ENCODE results near the gene ODAD4.
"Not testable (repeated sequence)": the region's sequence is repeated elsewhere in the genome, so short reads cannot be mapped to it uniquely, and the experiment has no call there.

Gene ODAD4

GRCh38 chr17:42005166-42005565 lies 74.7 kb downstream of the ODAD4 start:
- no peak for DNase-seq

- DNase-seq, result no peak
These were observed 78.8 kb downstream of the ODAD4 start for GRCh38 chr17:42009170-42009569.

DNA sequence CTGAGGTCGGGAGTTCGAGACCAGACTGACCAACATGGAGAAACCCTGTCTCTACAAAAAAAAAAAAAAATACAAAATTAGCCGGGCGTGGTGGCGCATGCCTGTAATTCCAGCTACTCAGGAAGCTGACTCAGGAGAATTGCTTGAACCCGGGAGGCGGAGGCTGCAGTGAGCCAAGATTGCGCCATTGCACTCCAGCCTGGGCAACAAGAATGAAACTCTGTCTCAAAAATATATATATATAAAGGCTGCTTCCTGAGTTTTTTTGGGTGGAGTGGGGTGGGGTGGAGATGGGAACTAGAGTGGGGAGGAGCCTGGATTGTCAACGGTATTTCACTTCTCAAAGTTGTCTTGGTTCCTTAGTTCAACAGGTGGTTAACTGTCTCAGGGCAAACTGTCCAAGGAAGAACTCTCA lies 79.9 kb downstream of the ODAD4 start:
- not testable (repeated sequence) for DNase-seq

DNA sequence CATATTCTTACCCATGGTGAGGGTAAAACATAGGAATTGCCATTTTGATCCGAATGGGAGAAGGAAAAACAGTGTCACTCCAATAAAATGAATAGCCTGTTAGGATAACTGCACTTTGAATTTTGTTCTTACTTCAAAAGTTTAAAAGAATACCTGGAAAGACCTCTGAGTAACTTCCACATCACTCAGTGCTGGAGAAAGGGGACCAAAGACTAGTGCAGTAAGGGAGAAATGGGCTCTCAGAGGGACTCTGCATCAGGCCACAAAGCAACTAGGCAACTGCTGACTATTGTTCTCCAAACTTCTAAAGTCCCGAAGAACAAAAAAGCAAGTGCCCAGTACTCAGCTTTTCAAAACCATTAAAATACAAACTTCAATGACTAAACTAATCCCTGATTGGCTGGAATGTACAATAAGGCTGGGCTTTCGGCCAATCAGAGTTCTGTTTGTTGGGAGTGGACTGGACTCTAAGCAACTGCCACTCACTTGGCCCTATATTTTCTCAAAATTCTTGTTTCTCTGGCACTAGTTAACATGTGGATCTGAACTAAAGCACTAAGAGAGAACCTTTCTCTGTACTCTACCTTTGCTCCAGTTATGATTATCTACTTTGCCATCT lies 80.6 kb downstream of the ODAD4 start:
- no peak for DNase-seq

DNA sequence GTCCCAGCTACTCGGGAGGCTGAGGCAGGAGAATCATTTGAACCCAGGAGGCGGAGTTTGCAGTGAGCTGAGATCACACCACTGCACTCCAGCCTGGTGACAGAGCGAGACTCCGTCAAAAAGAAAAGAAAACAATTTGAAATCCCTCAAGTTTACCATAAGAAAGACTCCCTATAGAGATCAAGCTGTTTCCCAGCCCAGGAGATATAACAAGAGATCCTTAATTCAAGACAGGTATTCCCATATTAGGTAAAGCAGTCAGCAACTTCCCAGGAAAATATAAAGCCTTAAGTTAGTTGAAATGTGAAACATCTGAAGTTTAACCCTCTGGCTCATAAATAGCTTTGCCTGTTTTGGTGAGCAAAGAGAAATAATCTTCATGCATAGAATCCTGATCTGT lies 81.9 kb downstream of the ODAD4 start:
- not testable (repeated sequence) for DNase-seq

DNA sequence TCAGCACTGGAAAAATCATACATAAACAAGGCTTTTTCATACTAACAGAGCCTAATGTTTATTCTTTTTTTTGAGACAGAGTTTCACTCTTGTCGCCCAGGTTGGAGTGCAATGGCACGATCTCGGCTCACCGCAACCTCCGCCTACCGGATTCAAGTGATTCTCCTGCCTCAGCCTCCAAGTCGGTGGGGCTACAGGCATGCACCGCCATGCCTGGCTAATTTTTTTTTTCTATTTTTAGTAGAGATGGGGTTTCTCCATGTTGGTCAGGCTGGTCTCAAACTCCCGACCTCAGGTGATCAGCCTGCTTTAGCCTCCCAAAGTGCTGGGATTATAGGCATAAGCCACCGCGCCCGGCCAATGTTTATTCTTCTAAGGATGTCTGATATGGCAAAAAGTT lies 83.3 kb downstream of the ODAD4 start:
- DNase-seq, result not testable (repeated sequence)

Measured in right hindlimb (tissue), 1 donor.